HG03342 (cell line): Measurements from ENCODE around the gene PPFIA4.

Source experiments
- ATAC-seq: cut with Tn5 transposase; IDR thresholded peaks from one replicate; pipeline ENCODE4 v1.9.1; 2021; ENCODE audit warnings: mild to moderate bottlenecking, moderate library complexity; ENCODE audit not compliant: unreplicated experiment

Gene PPFIA4

GRCh38 chr1:203039609-203040512, 13.6 kb downstream of the PPFIA4 start:
- ATAC-seq: no peak

- no peak for ATAC-seq
Observed at GRCh38 chr1:203040513-203041275, 14.4 kb downstream of the PPFIA4 start.

- ATAC-seq: no peak
Observed at GRCh38 chr1:203041351-203041932, 15.2 kb downstream of the PPFIA4 start.

GRCh38 chr1:203043830-203044545, 17.7 kb downstream of the PPFIA4 start:
- ATAC-seq: no peak

GRCh38 chr1:203044546-203045250, 18.4 kb downstream of the PPFIA4 start:
- no peak for ATAC-seq

- no peak for ATAC-seq
Observed at GRCh38 chr1:203045336-203045735, 19.0 kb downstream of the PPFIA4 start.

- no peak for ATAC-seq
Observed at GRCh38 chr1:203045821-203046594, 19.7 kb downstream of the PPFIA4 start.

GRCh38 chr1:203046984-203047630, 20.8 kb downstream of the PPFIA4 start:
- no peak for ATAC-seq

- ATAC-seq: no peak
Observed at GRCh38 chr1:203048086-203048485, 21.8 kb downstream of the PPFIA4 start.

GRCh38 chr1:203048555-203049051, 22.3 kb downstream of the PPFIA4 start:
- no peak for ATAC-seq

GRCh38 chr1:203049077-203049476, 22.8 kb downstream of the PPFIA4 start:
- ATAC-seq: no peak

GRCh38 chr1:203049576-203050180, 23.4 kb downstream of the PPFIA4 start:
- no peak for ATAC-seq

- no peak for ATAC-seq
Observed at GRCh38 chr1:203050826-203051225, 24.5 kb downstream of the PPFIA4 start.

- ATAC-seq: no peak
Observed at GRCh38 chr1:203051841-203052324, 25.6 kb downstream of the PPFIA4 start.

- no peak for ATAC-seq
Observed at GRCh38 chr1:203052601-203053000, 26.3 kb downstream of the PPFIA4 start.

GRCh38 chr1:203054184-203054583, 27.9 kb downstream of the PPFIA4 start:
- no peak for ATAC-seq

GRCh38 chr1:203054642-203055041, 28.4 kb downstream of the PPFIA4 start:
- no peak for ATAC-seq

- ATAC-seq: no peak
Observed at GRCh38 chr1:203055161-203055799, 29.0 kb downstream of the PPFIA4 start.
